ENCODE measurements around the gene PLCD1. TPM values are rescaled to one million over a fixed set of nuclear protein-coding genes. Genes with fewer than 3 reads are reported as not detected.

Gene PLCD1
- total and polyA plus RNA-seq, 12 donors: 6.3 to 20.0 (median 10.6) TPM

- no peak for TF ChIP-seq CTCF (IDR thresholded peaks at IDR 0.05)
- DNase-seq: no peak
- no peak overlapping the region for H3K4me3 ChIP-seq
- no peaks in the 10 kb centered on the region for H3K9me3 ChIP-seq
- peak overlapping the region; percentile 10 to 84 (median 66) for H3K27ac ChIP-seq
- WGBS, 2 donors: 63 to 64% methylated on average over 9 of the region's 9 CpGs
- peaks cover 0 to 57% (median 0%) of the 10 kb centered on the region in 9 donors for H3K36me3 ChIP-seq
- no peaks in the 10 kb centered on the region for H3K27me3 ChIP-seq
- intact Hi-C loops (cut with DNase I): loop anchor here in 3 of 10 donors (1.0 to 5.0 kb wide), 2 partner anchors 113 to 116 kb away; no protein-coding TSS in a partner anchor
- ATAC-seq: peak in 1 of 8 donors; percentile 3
- H3K4me1 ChIP-seq: peaks cover 10 to 60% (median 33%) of the 10 kb centered on the region in 9 donors
Observed at GRCh38 chr3:37968199-37968598, 61.2 kb downstream of the PLCD1 start.

- TF ChIP-seq CTCF (IDR thresholded peaks at IDR 0.05): peak; percentile 60 to 90 (median 87)
- H3K27ac ChIP-seq: peak overlapping the region in 6 of 10 donors; percentile 0 to 84 (median 68)
- H3K9me3 ChIP-seq: no peaks in the 10 kb centered on the region
- peak; percentile 59 to 80 (median 73) for ATAC-seq
- no peaks in the 10 kb centered on the region for H3K27me3 ChIP-seq
- intact Hi-C loops (cut with DNase I): loop anchor here in 8 of 10 donors (1.0 to 5.0 kb wide), 5 partner anchors 111 to 115 kb away; no protein-coding TSS in a partner anchor
- H3K4me1 ChIP-seq: peaks cover 10 to 64% (median 41%) of the 10 kb centered on the region in 9 donors
- DNase-seq: peak; percentile 63 to 69
- no peak overlapping the region for H3K4me3 ChIP-seq
- H3K36me3 ChIP-seq: peaks cover 0 to 50% (median 0%) of the 10 kb centered on the region in 9 donors
- WGBS, 2 donors: 41 to 44% methylated on average over 7 of the region's 7 CpGs
Observed at GRCh38 chr3:37967260-37967881, 62.1 kb downstream of the PLCD1 start.

- no peaks in the 10 kb centered on the region for H3K9me3 ChIP-seq
- no peak overlapping the region for H3K4me3 ChIP-seq
- ATAC-seq (no peak), DNase-seq (no peak)
- WGBS, 2 donors: 98 to 100% methylated on average over 1 of the region's 1 CpG
- no peaks in the 10 kb centered on the region for H3K27me3 ChIP-seq
- H3K36me3 ChIP-seq: peaks cover 0 to 33% (median 0%) of the 10 kb centered on the region in 9 donors
- intact Hi-C loops (cut with DNase I): loop anchor here in 2 of 10 donors (5.0 kb wide), 1 partner anchor 112 kb away; no protein-coding TSS in a partner anchor
- TF ChIP-seq CTCF (IDR thresholded peaks at IDR 0.05): no peak
- peaks cover 10 to 66% (median 51%) of the 10 kb centered on the region in 9 donors for H3K4me1 ChIP-seq
- H3K27ac ChIP-seq: no peak overlapping the region
Observed at GRCh38 chr3:37964716-37965115, 64.7 kb downstream of the PLCD1 start.

GRCh38 chr3:37964146-37964545, 65.3 kb downstream of the PLCD1 start:
- intact Hi-C loops (cut with DNase I): no loop called here
- WGBS, 2 donors: 96 to 99% methylated on average over 3 of the region's 3 CpGs
- H3K27me3 ChIP-seq: no peaks in the 10 kb centered on the region
- H3K9me3 ChIP-seq: no peaks in the 10 kb centered on the region
- no peak for DNase-seq
- peaks cover 6 to 60% (median 45%) of the 10 kb centered on the region in 9 donors for H3K4me1 ChIP-seq
- no peak for TF ChIP-seq CTCF (IDR thresholded peaks at IDR 0.05)
- no peak overlapping the region for H3K27ac ChIP-seq
- no peak overlapping the region for H3K4me3 ChIP-seq
- peaks cover 0 to 31% (median 0%) of the 10 kb centered on the region in 9 donors for H3K36me3 ChIP-seq
- no peak for ATAC-seq

Measured in heart right ventricle (tissue), 16 donors.